ENCODE data around the gene TIGD6. TPM values are rescaled to one million over a fixed set of nuclear protein-coding genes. Genes with fewer than 3 reads are reported as not detected.

Gene TIGD6
- total and polyA plus RNA-seq, 2 experiments from 2014 or later = 1.4 to 2.1 TPM

DNA sequence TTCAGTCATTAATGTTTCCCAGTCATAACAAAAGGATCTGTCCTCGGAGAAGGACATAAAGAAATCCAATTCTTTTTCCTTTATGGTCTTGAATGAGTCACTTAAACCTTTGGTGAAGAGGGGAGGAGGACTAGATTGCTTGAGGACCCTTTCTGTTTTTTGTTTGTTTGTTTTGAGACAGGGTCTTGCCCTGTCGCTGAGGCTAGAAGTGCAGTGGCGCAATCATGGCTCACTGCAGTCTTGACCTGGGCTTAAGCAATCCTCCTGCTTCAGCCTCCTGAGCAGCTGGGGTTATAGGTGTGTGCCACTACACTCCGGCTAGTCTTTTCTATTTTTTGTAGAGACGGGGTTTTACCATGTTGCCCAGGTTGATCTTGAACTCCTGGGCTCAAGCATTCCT is 12.3 kb downstream of the TIGD6 start:
- H3K79me2 ChIP-seq (replicated peaks; ENCODE audit: insufficient read depth) = no peaks in the 10 kb centered on the region
- H3K4me2 ChIP-seq = no peak overlapping the region
- Mint-ChIP-seq H3K36me3 (ENCODE audit: low read depth) (no peaks in the 10 kb centered on the region), H3K4me1 (no peaks in the 10 kb centered on the region), H3K27me3 (ENCODE audit: insufficient read depth, low read depth, poor library complexity) (peaks cover 5% of the 10 kb centered on the region), H3K27ac (no peak overlapping the region), H3K4me3 (no peak overlapping the region), H3K9me3 (no peaks in the 10 kb centered on the region)
- no peaks in the 10 kb centered on the region for H4K20me1 ChIP-seq (replicated peaks; ENCODE audit: insufficient read depth)
- H3K4me1 ChIP-seq (ENCODE audit: insufficient read depth) = no peaks in the 10 kb centered on the region
- ATAC-seq (no peak), DNase-seq (ENCODE audit: low spot score) (no peak)
- H3K27ac ChIP-seq (ENCODE audit: low read depth) = no peak overlapping the region
- H3K36me3 ChIP-seq (ENCODE audit: insufficient read depth) = no peaks in the 10 kb centered on the region
- no peak overlapping the region for H3K4me3 ChIP-seq
- no peaks in the 10 kb centered on the region for H3K9me2 ChIP-seq (ENCODE audit: insufficient read depth)
- no peaks in the 10 kb centered on the region for H3K27me3 ChIP-seq (ENCODE audit: insufficient read depth)
- H2AFZ ChIP-seq = no peak overlapping the region
- TF ChIP-seq JUNB (IDR thresholded peaks at IDR 0.05; ENCODE audit: unreplicated experiment) = no peak
- no peak for TF ChIP-seq ZNF331 (CRISPR knock-in tag; IDR thresholded peaks at IDR 0.05; ENCODE audit: low read depth)
- TF ChIP-seq CREB1 (CRISPR knock-in tag; IDR thresholded peaks at IDR 0.05; ENCODE audit: low read depth) = no peak
- TF ChIP-seq STAT1 (IDR thresholded peaks at IDR 0.05; ENCODE audit: unreplicated experiment) = no peak
- TF ChIP-seq, protein P1, sequence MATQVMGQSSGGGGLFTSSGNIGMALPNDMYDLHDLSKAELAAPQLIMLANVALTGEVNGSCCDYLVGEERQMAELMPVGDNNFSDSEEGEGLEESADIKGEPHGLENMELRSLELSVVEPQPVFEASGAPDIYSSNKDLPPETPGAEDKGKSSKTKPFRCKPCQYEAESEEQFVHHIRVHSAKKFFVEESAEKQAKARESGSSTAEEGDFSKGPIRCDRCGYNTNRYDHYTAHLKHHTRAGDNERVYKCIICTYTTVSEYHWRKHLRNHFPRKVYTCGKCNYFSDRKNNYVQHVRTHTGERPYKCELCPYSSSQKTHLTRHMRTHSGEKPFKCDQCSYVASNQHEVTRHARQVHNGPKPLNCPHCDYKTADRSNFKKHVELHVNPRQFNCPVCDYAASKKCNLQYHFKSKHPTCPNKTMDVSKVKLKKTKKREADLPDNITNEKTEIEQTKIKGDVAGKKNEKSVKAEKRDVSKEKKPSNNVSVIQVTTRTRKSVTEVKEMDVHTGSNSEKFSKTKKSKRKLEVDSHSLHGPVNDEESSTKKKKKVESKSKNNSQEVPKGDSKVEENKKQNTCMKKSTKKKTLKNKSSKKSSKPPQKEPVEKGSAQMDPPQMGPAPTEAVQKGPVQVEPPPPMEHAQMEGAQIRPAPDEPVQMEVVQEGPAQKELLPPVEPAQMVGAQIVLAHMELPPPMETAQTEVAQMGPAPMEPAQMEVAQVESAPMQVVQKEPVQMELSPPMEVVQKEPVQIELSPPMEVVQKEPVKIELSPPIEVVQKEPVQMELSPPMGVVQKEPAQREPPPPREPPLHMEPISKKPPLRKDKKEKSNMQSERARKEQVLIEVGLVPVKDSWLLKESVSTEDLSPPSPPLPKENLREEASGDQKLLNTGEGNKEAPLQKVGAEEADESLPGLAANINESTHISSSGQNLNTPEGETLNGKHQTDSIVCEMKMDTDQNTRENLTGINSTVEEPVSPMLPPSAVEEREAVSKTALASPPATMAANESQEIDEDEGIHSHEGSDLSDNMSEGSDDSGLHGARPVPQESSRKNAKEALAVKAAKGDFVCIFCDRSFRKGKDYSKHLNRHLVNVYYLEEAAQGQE (IDR thresholded peaks at IDR 0.05; ENCODE audit: unreplicated experiment) = no peak
- TF ChIP-seq EZH2phosphoT487 (IDR thresholded peaks at IDR 0.05; ENCODE audit: unreplicated experiment) = no peak
- no peak for TF ChIP-seq NANOG (IDR thresholded peaks at IDR 0.05; ENCODE audit: borderline replicate concordance)
- TF ChIP-seq, protein P2, sequence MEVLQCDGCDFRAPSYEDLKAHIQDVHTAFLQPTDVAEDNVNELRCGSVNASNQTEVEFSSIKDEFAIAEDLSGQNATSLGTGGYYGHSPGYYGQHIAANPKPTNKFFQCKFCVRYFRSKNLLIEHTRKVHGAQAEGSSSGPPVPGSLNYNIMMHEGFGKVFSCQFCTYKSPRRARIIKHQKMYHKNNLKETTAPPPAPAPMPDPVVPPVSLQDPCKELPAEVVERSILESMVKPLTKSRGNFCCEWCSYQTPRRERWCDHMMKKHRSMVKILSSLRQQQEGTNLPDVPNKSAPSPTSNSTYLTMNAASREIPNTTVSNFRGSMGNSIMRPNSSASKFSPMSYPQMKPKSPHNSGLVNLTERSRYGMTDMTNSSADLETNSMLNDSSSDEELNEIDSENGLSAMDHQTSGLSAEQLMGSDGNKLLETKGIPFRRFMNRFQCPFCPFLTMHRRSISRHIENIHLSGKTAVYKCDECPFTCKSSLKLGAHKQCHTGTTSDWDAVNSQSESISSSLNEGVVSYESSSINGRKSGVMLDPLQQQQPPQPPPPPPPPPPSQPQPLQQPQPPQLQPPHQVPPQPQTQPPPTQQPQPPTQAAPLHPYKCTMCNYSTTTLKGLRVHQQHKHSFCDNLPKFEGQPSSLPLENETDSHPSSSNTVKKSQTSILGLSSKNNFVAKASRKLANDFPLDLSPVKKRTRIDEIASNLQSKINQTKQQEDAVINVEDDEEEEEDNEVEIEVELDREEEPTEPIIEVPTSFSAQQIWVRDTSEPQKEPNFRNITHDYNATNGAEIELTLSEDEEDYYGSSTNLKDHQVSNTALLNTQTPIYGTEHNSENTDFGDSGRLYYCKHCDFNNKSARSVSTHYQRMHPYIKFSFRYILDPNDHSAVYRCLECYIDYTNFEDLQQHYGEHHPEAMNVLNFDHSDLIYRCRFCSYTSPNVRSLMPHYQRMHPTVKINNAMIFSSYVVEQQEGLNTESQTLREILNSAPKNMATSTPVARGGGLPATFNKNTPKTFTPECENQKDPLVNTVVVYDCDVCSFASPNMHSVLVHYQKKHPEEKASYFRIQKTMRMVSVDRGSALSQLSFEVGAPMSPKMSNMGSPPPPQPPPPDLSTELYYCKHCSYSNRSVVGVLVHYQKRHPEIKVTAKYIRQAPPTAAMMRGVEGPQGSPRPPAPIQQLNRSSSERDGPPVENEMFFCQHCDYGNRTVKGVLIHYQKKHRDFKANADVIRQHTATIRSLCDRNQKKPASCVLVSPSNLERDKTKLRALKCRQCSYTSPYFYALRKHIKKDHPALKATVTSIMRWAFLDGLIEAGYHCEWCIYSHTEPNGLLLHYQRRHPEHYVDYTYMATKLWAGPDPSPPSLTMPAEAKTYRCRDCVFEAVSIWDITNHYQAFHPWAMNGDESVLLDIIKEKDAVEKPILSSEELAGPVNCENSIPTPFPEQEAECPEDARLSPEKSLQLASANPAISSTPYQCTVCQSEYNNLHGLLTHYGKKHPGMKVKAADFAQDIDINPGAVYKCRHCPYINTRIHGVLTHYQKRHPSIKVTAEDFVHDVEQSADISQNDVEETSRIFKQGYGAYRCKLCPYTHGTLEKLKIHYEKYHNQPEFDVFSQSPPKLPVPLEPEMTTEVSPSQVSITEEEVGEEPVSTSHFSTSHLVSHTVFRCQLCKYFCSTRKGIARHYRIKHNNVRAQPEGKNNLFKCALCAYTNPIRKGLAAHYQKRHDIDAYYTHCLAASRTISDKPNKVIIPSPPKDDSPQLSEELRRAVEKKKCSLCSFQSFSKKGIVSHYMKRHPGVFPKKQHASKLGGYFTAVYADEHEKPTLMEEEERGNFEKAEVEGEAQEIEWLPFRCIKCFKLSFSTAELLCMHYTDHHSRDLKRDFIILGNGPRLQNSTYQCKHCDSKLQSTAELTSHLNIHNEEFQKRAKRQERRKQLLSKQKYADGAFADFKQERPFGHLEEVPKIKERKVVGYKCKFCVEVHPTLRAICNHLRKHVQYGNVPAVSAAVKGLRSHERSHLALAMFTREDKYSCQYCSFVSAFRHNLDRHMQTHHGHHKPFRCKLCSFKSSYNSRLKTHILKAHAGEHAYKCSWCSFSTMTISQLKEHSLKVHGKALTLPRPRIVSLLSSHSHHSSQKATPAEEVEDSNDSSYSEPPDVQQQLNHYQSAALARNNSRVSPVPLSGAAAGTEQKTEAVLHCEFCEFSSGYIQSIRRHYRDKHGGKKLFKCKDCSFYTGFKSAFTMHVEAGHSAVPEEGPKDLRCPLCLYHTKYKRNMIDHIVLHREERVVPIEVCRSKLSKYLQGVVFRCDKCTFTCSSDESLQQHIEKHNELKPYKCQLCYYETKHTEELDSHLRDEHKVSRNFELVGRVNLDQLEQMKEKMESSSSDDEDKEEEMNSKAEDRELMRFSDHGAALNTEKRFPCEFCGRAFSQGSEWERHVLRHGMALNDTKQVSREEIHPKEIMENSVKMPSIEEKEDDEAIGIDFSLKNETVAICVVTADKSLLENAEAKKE (CRISPR knock-in tag; IDR thresholded peaks at IDR 0.05) = no peak
- TF ChIP-seq ZNF114 (CRISPR knock-in tag; IDR thresholded peaks at IDR 0.05) = no peak
- no peaks in the 10 kb centered on the region for H3F3A ChIP-seq (replicated peaks; ENCODE audit: low read depth)

Data from GM23338 (cell line).